Epithelial cell of proximal tubule (primary cell): Measurements from ENCODE around the gene TRAF1. TPM values are rescaled to one million over a fixed set of nuclear protein-coding genes. Genes with fewer than 3 reads are reported as not detected.

Experiments
- DNase-seq: peaks from one replicate; pipeline ENCODE4 v3.0.0-alpha.2; 2011; ENCODE audit warnings: low read depth
- H3K4me3 ChIP-seq: 2 replicates; pipeline ENCODE4 v1.5.1; 2011; ENCODE audit warnings: low read depth, mild to moderate bottlenecking, low read length
- total RNA-seq: library from RNA; depleted of rRNA; stranded (reverse); fragments of >200 nt; gene quantifications from 2 replicates; pipeline ENCODE4 v1.2.3, GENCODE V29; 2015
- TF ChIP-seq, protein P1 (sequence below): conservative IDR thresholded peaks from 2 replicates; pipeline ENCODE4 v1.5.1; 2012; ENCODE audit warnings: low read depth, mild to moderate bottlenecking, low read length

The TRAF1 gene
- total RNA-seq, 1 donor from 2014 or later = 5.9 TPM

DNA sequence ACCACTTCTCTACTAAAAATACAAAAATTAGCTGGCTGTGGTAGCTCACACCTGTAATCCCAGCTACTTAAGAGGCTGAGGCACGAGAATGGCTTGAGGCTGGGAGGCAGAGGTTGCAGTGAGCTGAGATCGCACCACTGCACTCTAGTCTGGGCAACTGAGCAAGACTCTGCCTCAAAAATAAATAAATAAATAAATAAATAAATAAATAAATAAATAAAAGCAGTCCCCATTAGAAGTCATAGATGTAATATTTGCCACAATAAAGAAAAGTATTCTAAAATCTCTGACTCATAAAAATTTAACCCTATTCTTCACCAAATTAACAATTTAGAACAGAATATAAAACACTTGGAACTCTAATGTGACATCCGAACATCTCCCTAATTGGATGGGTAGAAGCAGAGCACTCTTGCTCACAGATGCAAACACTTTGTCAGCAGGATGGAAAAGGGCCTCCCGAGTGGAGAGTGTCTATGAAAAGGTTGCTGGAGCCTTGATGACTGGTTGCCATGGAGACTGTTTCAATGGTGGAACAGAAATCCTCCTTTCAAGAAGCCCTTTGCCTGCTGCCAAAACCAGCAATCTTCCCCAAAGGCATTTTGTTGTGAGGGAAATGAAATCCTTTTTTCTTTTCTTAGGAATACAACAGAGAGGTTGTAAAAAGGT is 38.9 kb upstream of the TRAF1 start:
- TF ChIP-seq, protein P1, sequence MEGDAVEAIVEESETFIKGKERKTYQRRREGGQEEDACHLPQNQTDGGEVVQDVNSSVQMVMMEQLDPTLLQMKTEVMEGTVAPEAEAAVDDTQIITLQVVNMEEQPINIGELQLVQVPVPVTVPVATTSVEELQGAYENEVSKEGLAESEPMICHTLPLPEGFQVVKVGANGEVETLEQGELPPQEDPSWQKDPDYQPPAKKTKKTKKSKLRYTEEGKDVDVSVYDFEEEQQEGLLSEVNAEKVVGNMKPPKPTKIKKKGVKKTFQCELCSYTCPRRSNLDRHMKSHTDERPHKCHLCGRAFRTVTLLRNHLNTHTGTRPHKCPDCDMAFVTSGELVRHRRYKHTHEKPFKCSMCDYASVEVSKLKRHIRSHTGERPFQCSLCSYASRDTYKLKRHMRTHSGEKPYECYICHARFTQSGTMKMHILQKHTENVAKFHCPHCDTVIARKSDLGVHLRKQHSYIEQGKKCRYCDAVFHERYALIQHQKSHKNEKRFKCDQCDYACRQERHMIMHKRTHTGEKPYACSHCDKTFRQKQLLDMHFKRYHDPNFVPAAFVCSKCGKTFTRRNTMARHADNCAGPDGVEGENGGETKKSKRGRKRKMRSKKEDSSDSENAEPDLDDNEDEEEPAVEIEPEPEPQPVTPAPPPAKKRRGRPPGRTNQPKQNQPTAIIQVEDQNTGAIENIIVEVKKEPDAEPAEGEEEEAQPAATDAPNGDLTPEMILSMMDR = no peak
- DNase-seq = no peak
- H3K4me3 ChIP-seq = no peak overlapping the region

DNA sequence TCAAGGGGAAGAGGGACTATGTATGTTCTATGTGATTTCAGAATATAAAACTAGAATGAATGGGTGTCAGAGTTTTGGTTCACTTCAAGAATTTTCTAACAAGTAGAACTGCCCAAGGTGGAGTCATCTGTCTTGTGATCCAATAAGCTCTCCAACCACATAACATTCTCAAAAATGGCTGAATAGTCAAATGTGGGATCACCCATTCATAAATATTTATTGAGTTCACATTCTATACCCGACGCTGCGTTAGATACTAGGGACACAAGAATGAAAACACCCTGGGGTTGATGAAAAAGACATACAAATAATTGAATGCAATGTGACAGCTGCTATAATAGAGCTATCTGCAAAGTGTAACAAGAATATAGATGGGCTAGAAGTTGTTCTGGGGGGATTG is 35.3 kb upstream of the TRAF1 start:
- TF ChIP-seq, protein P1 = no peak
- no peak overlapping the region for H3K4me3 ChIP-seq
- no peak for DNase-seq

DNA sequence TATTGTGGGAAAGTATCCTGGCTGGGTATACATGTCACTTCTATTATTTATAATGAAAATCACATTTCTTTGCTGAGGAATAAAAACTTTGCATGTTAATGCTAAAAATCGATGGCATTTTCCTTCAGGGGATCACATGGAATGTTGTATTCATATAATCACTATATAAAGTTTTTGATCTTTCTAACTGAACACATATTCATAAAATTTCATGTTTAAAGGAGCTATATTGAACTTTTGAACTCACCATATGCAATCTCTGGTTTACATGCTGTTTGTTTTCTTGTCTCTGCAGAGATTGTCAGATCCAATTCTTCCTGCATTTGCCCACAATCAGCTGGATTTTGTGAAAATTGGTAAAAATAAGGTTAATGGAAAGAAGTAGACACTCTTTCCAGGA is 33.4 kb upstream of the TRAF1 start:
- no peak for DNase-seq
- TF ChIP-seq, protein P1 = no peak
- H3K4me3 ChIP-seq = no peak overlapping the region

DNA sequence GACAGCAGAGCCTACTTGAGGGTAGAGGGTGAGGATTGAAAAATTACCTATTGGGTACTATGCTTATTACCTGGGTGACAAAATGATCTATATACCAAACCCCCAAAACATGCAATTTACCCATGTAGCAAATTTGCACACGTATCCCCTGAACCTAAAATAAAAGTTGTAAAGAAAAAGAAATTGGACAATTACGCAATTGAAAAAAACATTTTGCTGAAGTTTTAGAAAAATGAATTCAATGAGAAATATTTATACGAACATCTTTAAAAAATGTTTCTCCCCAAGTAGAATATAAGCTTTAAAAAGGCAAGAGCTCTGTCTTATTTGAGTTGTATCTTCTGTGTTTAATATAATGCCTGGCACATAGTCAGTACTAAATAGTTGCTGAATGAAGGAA is 30.3 kb upstream of the TRAF1 start:
- H3K4me3 ChIP-seq = no peak overlapping the region
- TF ChIP-seq, protein P1 = no peak
- DNase-seq = no peak

DNA sequence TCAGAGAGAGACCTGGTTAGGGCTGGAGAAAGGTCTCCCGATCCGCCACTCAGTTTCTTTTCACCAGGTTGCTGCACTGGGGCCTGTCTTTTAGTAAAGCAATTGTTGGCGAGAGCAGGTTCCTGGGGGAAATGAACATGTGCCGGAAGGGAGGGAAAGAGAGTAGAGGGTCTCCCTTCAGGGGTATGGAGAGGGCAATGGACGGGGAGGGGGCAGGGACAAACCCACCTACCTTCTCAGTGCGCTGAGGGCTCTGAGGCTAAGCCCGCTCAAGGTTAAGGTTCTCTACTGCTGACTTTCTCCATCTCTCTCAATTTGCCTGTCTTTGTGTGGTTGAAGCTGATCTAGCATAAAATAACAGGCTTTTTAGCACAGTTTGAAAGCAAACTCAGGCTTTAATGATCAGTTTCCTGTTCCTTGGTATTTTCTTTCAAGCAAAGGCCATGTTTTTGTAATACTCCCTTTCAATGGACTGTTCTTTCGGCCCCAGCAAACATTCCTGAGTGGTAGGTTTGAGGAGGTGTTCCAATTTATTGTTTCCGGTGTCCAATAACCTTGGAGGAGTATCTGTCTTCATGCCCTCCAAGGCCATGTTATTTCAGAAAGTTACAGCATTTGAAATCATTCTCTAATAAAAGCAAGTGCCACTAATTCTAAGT is 25.5 kb upstream of the TRAF1 start:
- DNase-seq = no peak
- no peak overlapping the region for H3K4me3 ChIP-seq
- TF ChIP-seq, protein P1 = no peak

DNA sequence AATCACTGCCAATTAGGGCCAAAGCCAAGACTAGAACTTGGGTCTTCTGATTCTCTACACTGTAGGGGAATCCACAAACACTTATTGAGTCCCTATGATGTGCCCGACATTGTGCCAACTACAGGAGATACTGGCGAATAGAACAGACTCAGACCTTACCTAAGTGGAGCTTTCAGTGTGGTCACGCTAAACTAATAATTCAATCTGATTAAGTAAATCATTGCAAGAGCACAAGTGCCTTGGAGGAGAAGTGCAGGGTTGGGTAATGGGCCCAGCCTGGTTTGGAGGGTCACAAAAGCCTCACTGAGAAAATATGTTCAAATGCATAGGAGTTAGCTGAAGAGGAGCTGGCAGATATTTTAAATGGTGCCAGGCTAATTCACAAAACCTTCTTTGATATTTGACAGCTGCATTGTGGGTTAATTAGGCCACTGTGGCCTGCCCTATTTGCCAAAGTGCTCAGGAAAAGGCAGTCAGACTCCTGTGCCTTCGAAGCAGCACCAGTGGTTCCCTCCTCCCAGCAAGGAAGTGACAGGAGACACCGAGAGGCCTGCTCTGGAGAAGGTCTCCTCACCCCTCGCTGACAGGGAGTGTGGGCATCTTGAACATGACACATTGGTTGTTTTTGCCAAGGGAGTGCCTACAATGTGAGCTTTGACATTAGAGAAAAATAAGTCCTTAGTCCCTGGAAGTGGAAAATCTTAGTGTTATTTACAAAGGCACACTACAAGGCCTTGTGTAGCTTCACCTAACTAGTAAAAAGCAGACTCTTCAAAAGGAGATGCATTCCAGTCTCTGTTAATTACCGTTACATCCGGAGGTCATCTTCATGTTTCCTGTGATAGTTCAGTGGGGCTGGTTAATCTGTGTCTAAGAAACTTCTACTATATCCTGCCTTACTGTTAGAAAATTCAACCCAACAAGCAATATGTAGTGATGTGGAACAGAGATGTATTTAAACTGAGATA is 24.1 kb upstream of the TRAF1 start:
- TF ChIP-seq, protein P1 = no peak
- DNase-seq = no peak
- no peak overlapping the region for H3K4me3 ChIP-seq
